ENCODE measurements around the gene MFF. TPM values are rescaled to one million over a fixed set of nuclear protein-coding genes. Genes with fewer than 3 reads are reported as not detected.
"Not testable (repeated sequence)": the region's sequence is repeated elsewhere in the genome, so short reads cannot be mapped to it uniquely, and the experiment has no call there.

The MFF gene
- polyA plus RNA-seq, 3 donors = 39.4 to 100 (median 91.7) TPM

DNA sequence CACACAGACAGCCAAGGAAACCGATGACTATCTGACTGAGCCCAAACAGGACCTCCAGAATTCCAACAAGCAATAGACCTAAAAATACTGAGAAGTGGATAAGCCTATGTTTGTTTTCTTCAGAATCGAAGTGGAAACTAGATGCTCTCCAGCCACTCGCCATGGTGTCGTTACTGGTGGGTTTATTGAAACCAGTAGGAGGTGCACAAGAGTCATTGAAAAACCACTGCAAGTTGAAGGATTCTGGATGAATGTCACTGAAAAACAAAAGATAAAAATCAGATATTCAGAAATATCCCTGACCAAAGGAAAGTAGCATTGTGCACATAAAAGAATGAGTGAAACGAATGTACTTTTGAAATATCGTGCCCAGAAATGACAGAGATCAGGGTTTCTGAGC, 38.7 kb downstream of the MFF start:
- H3K4me3 Mint-ChIP-seq = no peak overlapping the region
- no peaks in the 10 kb centered on the region for H3K79me2 ChIP-seq (ENCODE audit: insufficient read depth, low read length)
- TF ChIP-seq CTCF (IDR thresholded peaks at IDR 0.05) = peak; percentile 80
- H3K9me3 ChIP-seq (replicated peaks in 1 of 2; ENCODE audit: control insufficient read depth in 1 of 2, insufficient read depth in 1 of 2, low read length in 2 of 2) = no peaks in the 10 kb centered on the region
- WGBS (ENCODE audit: insufficient coverage) = 100% methylated on average over 1 of the region's 6 CpGs
- H3K4me3 ChIP-seq (replicated peaks in 1 of 3; ENCODE audit: low read depth in 2 of 3, low read length in 3 of 3) = no peak overlapping the region
- no peak overlapping the region for H3K4me2 ChIP-seq (replicated peaks; ENCODE audit: extremely low read depth, low read length, poor library complexity, severe bottlenecking)
- no peaks in the 10 kb centered on the region for H3K9me3 Mint-ChIP-seq
- peaks cover 0 to 2% (median 0%) of the 10 kb centered on the region in 3 donors for H3K27me3 Mint-ChIP-seq (ENCODE audit: low read depth in 3 of 3)
- H3K27ac Mint-ChIP-seq = no peak overlapping the region
- no peak overlapping the region for H3K27ac ChIP-seq (ENCODE audit: low read depth in 1 of 2, low read length in 2 of 2)
- intact Hi-C loops (cut with micrococcal nuclease) = loop anchor here in 1 of 2 donors (10.0 kb wide), 1 partner anchor 111 kb away; the partner anchor contains the start of gene AGFG1
- H4K20me1 ChIP-seq (ENCODE audit: insufficient read depth, low read length) = no peaks in the 10 kb centered on the region
- H3K36me3 Mint-ChIP-seq = peaks cover 22 to 27% of the 10 kb centered on the region in 2 donors
- peaks cover 8 to 30% of the 10 kb centered on the region in 2 donors for H3K36me3 ChIP-seq (replicated peaks in 1 of 2; ENCODE audit: control insufficient read depth in 1 of 2, insufficient read depth in 2 of 2, low read length in 2 of 2)
- peak; percentile 24 to 53 (median 51) for DNase-seq
- H3K4me1 ChIP-seq (ENCODE audit: control insufficient read depth in 1 of 2, insufficient read depth in 2 of 2, low read length in 2 of 2) = peaks cover 26% of the 10 kb centered on the region in 2 donors
- H3K27me3 ChIP-seq (ENCODE audit: control insufficient read depth in 2 of 2, insufficient read depth in 2 of 2, low read length in 2 of 2) = no peaks in the 10 kb centered on the region
- no peak overlapping the region for H3K9ac ChIP-seq (ENCODE audit: insufficient read depth, low read length, poor library complexity, severe bottlenecking)
- no peak overlapping the region for H2AFZ ChIP-seq (ENCODE audit: insufficient read depth, low read depth, low read length, poor library complexity, severe bottlenecking)
- peaks cover 22% of the 10 kb centered on the region for H3K4me1 Mint-ChIP-seq

DNA sequence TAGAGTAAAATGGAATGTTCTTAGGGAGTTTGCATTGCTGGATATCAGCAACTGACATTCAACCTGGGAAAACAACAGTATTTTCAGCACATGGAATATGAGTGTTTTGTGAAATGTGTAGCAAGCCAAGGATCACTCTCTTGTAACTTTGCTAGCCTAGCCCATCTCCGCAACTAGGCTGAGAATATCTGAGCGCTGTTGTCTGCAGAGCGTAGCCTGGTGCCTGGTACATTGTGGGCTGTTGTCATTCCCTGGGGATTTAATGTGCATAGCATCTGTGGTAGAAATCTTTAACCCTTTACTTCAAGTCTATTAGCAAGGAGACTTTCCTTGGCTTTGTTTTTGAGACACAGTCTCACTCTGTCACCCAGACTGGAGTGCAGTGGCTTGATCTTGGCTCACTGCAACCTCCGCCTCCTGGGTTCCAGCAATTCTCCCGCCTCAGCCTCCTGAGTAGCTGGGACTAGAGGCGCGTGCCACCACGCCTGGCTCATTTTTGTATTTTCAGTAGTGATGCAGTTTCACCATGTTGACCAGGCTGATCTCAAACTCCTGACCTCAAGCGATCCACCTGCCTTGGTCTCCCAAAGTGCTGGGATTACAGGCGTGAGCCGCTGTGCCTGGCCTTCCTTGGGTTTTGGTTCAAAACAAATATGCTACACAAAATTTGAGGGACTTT, 39.7 kb downstream of the MFF start:
- H2AFZ ChIP-seq (ENCODE audit: insufficient read depth, low read depth, low read length, poor library complexity, severe bottlenecking); H4K20me1 ChIP-seq (ENCODE audit: insufficient read depth, low read length); H3K4me3 ChIP-seq (replicated peaks in 1 of 3; ENCODE audit: low read depth in 2 of 3, low read length in 3 of 3); H3K9me3 ChIP-seq (replicated peaks in 1 of 2; ENCODE audit: control insufficient read depth in 1 of 2, insufficient read depth in 1 of 2, low read length in 2 of 2); H3K9me3 Mint-ChIP-seq; H3K27ac ChIP-seq (ENCODE audit: low read depth in 1 of 2, low read length in 2 of 2); H3K79me2 ChIP-seq (ENCODE audit: insufficient read depth, low read length); H3K27me3 ChIP-seq (ENCODE audit: control insufficient read depth in 2 of 2, insufficient read depth in 2 of 2, low read length in 2 of 2); H3K9ac ChIP-seq (ENCODE audit: insufficient read depth, low read length, poor library complexity, severe bottlenecking); H3K4me2 ChIP-seq (replicated peaks; ENCODE audit: extremely low read depth, low read length, poor library complexity, severe bottlenecking); H3K4me3 Mint-ChIP-seq; DNase-seq; H3K27me3 Mint-ChIP-seq (ENCODE audit: low read depth in 3 of 3): not testable (repeated sequence)
- peaks cover 34 to 36% of the 10 kb centered on the region in 2 donors for H3K4me1 ChIP-seq (ENCODE audit: control insufficient read depth in 1 of 2, insufficient read depth in 2 of 2, low read length in 2 of 2)
- Mint-ChIP-seq H3K36me3 (peaks cover 12 to 17% of the 10 kb centered on the region in 2 donors), H3K27ac (peak overlapping the region in 1 of 7 donors; percentile 35), H3K4me1 (peaks cover 31% of the 10 kb centered on the region)
- peaks cover 0 to 20% of the 10 kb centered on the region in 2 donors for H3K36me3 ChIP-seq (replicated peaks in 1 of 2; ENCODE audit: control insufficient read depth in 1 of 2, insufficient read depth in 2 of 2, low read length in 2 of 2)
- intact Hi-C loops (cut with micrococcal nuclease) = loop anchor here (5.0 to 10.0 kb wide), 2 partner anchors 108 to 110 kb away; partner anchors contain the start of gene AGFG1 (in 2 of the 2)
- WGBS (ENCODE audit: insufficient coverage) = 100% methylated on average over 6 of the region's 11 CpGs

Data from CD14-positive monocyte (primary cell).